Liver (tissue), 9 donors: ENCODE measurements around the gene JPT1. TPM values are rescaled to one million over a fixed set of nuclear protein-coding genes. Genes with fewer than 3 reads are reported as not detected.
A peak's percentile ranks its signal among the peaks of the same experiment; 100 is the strongest.

Source experiments
- DNase-seq: peaks from one replicate; pipeline ENCODE4 v3.0.0-alpha.2; 2017; ENCODE audit warnings: low spot score
- H3K27ac ChIP-seq, 2 donors: one replicate each; pipeline ENCODE4 v1.7.0; 2013; ENCODE audit warnings: inconsistent platforms in 2 of 2, low read length in 2 of 2, control low read depth in 1 of 2, low read depth in 1 of 2, mild to moderate bottlenecking in 1 of 2
- H3K27me3 ChIP-seq, 4 donors: one replicate each; pipeline versions ENCODE4 v1.6.1 to v1.7.0; 2013; ENCODE audit warnings: low read length in 3 of 4, inconsistent platforms in 1 of 4, mild to moderate bottlenecking in 1 of 4, moderate library complexity in 1 of 4; ENCODE audit not compliant: control insufficient read depth in 4 of 4, insufficient read depth in 4 of 4
- H3K36me3 ChIP-seq, 4 donors: one replicate each; pipeline versions ENCODE4 v1.6.1 to v1.7.0; 2013; ENCODE audit warnings: low read length in 3 of 4, mild to moderate bottlenecking in 3 of 4, low read depth in 1 of 4, moderate library complexity in 1 of 4; ENCODE audit not compliant: control insufficient read depth in 4 of 4, insufficient read depth in 3 of 4
- H3K4me1 ChIP-seq, 4 donors: one replicate each; pipeline versions ENCODE4 v1.6.1 to v1.7.0; 2013; ENCODE audit warnings: low read length in 3 of 4, mild to moderate bottlenecking in 3 of 4, moderate library complexity in 1 of 4; ENCODE audit not compliant: control insufficient read depth in 4 of 4, insufficient read depth in 4 of 4
- H3K4me3 ChIP-seq, 3 donors: one replicate each; pipeline versions ENCODE4 v1.6.1 to v1.7.0; 2013; ENCODE audit warnings: low read length in 3 of 3, control low read depth in 1 of 3, low read depth in 1 of 3, mild to moderate bottlenecking in 1 of 3
- H3K9ac ChIP-seq, 2 donors: one replicate each; pipeline ENCODE4 v1.7.0; 2013; ENCODE audit warnings: low read length in 2 of 2, mild to moderate bottlenecking in 2 of 2, moderate library complexity in 2 of 2, control low read depth in 1 of 2, low read depth in 1 of 2
- H3K9me3 ChIP-seq, 4 donors: one replicate each; pipeline versions ENCODE4 v1.6.1 to v1.7.0; 2013; ENCODE audit warnings: low read length in 3 of 4; ENCODE audit not compliant: control insufficient read depth in 4 of 4
- EGR1 ChIP-seq, 2 donors: IDR thresholded peaks; 2 replicates each; pipeline ENCODE4 v1.6.1; 2016 to 2018; ENCODE audit warnings: antibody characterized with exemption in 2 of 2, low read depth in 2 of 2
- FOXA1 ChIP-seq: IDR thresholded peaks from 2 replicates; pipeline ENCODE4 v1.6.1; 2016; ENCODE audit warnings: antibody characterized with exemption
- FOXA2 ChIP-seq: IDR thresholded peaks from 2 replicates; pipeline ENCODE4 v1.6.1; 2016; ENCODE audit warnings: antibody characterized with exemption
- GABPA ChIP-seq, 2 donors: IDR thresholded peaks in 1 of 2; conservative IDR thresholded peaks in 1 of 2; 2 replicates each; pipeline ENCODE4 v1.6.1; 2016; ENCODE audit warnings: antibody characterized with exemption in 2 of 2, mild to moderate bottlenecking in 1 of 2, moderate library complexity in 1 of 2
- HNF4A ChIP-seq, 2 donors: conservative IDR thresholded peaks; 2 replicates each; pipeline ENCODE4 v1.6.1; 2016; ENCODE audit warnings: antibody characterized with exemption in 2 of 2, mild to moderate bottlenecking in 2 of 2
- HNF4G ChIP-seq: IDR thresholded peaks from 2 replicates; pipeline ENCODE4 v1.6.1; 2016; ENCODE audit warnings: antibody characterized with exemption
- JUND ChIP-seq, 2 donors: IDR thresholded peaks; 2 replicates each; pipeline ENCODE4 v1.6.1; 2016; ENCODE audit warnings: antibody characterized with exemption in 2 of 2
- NR2F2 ChIP-seq: IDR thresholded peaks from 2 replicates; pipeline ENCODE4 v1.6.1; 2016; ENCODE audit warnings: antibody characterized with exemption
- RAD21 ChIP-seq, 2 donors: IDR thresholded peaks; 2 replicates each; pipeline ENCODE4 v1.6.1; 2016; ENCODE audit warnings: antibody characterized with exemption in 2 of 2, mild to moderate bottlenecking in 2 of 2
- RXRA ChIP-seq, 2 donors: IDR thresholded peaks; 2 replicates each; pipeline ENCODE4 v1.6.1; 2017 to 2018; ENCODE audit warnings: antibody characterized with exemption in 2 of 2, mild to moderate bottlenecking in 1 of 2
- SP1 ChIP-seq: IDR thresholded peaks from 2 replicates; pipeline ENCODE4 v1.6.1; 2018; ENCODE audit warnings: antibody characterized with exemption, mild to moderate bottlenecking
- TAF1 ChIP-seq: conservative IDR thresholded peaks from 2 replicates; pipeline ENCODE4 v1.6.1; 2016; ENCODE audit warnings: antibody characterized with exemption, mild to moderate bottlenecking
- YY1 ChIP-seq: IDR thresholded peaks from 2 replicates; pipeline ENCODE4 v1.6.1; 2016; ENCODE audit warnings: antibody characterized with exemption, mild to moderate bottlenecking
- WGBS: extraction: QIAGEN DNeasy Blood & Tissue Kit; methylation state at CpG from one replicate; pipeline ENCODE4 v1.1.7; 2013; 5-methylcytosine and 5-hydroxymethylcytosine counted together
- polyA plus RNA-seq, 2 donors: library from polyadenylated mRNA; stranded (reverse) in 1 of 2; unstranded in 1 of 2; fragments of 200-250 nt in 1 of 2; fragments of >200 nt in 1 of 2; fragmentation: Nextera tagmentation in 1 of 2; extraction: Ambion mirVana in 1 of 2; gene quantifications; one replicate each; pipeline versions ENCODE4 v1.2.1 to v1.2.3, GENCODE V29; 2013 to 2015
- total RNA-seq, 2 donors: library from RNA; depleted of rRNA; stranded (reverse); fragments of >200 nt; gene quantifications; one replicate each; pipeline ENCODE4 v1.2.3, GENCODE V29; 2014
- TF ChIP-seq, protein P1 (sequence below): IDR thresholded peaks from 2 replicates; pipeline ENCODE4 v1.6.1; 2016; ENCODE audit warnings: antibody characterized with exemption
- TF ChIP-seq, protein P2 (sequence below): IDR thresholded peaks from 2 replicates; pipeline ENCODE4 v1.6.1; 2016; ENCODE audit warnings: antibody characterized with exemption, mild to moderate bottlenecking
- TF ChIP-seq, protein P3 (sequence below): IDR thresholded peaks from 2 replicates; pipeline ENCODE4 v1.6.1; 2016; ENCODE audit warnings: antibody characterized with exemption
- TF ChIP-seq, protein P4 (sequence below): IDR thresholded peaks from 2 replicates; pipeline ENCODE4 v1.6.1; 2016; ENCODE audit warnings: antibody characterized with exemption
- TF ChIP-seq, protein P5 (sequence below): fragments of 150-350 bp; IDR thresholded peaks from 2 replicates; pipeline ENCODE4 v1.5.1; 2017; ENCODE audit warnings: improper control_type of control experiment, low read depth, low read length; ENCODE audit not compliant: missing input control
- donor health status: healthy.
- donor health status: healthy.
- donor health status: healthy.
- donor health status: healthy.
- donor health status: healthy.

The JPT1 gene
- total and polyA plus RNA-seq, 4 donors: 20.5 to 47.8 (median 43.9) TPM

DNA sequence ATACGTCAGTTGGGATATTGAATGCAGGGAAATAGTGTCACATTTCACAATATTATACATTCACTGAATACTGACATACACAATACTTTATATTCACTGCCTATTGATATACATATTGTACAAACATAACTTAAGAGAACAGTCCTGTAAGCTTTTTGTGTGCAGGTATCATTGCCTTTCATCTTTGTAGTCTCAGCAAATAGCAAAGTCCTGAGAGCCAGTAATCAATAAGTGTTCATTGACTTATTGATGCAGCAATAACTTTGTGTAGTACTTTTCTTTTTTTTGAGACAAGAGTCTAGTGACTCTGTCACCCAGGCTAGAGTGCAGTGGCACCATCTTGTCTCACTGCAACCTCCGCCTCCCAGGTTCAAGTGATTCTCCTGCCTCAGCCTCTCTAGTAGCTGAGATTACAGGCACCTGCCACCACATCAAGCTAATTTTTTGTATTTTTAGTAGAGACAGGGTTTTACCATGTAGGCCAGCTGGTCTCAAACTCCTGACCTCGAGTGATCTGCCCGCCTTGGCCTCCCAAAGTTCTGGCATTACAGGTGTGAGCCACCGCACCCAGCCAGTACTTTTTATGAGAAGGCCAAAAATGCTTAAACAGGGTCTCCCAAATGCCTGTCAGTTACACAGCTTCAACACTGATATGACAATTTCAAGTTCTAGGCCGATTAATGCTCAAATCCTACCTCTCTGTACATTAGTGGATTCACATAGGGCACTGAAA, 45.7 kb upstream of the JPT1 start:
- no peak overlapping the region for H3K9ac ChIP-seq
- no peak overlapping the region for H3K27ac ChIP-seq
- no peak for DNase-seq
- TF ChIP-seq HNF4A (conservative IDR thresholded peaks at IDR 0.05): peak in 1 of 2 donors; percentile 77
- TF ChIP-seq YY1: no peak
- no peak for TF ChIP-seq SP1
- peak in 1 of 2 donors; percentile 12 for TF ChIP-seq RAD21 (IDR thresholded peaks at IDR 0.05)
- TF ChIP-seq, protein P1, sequence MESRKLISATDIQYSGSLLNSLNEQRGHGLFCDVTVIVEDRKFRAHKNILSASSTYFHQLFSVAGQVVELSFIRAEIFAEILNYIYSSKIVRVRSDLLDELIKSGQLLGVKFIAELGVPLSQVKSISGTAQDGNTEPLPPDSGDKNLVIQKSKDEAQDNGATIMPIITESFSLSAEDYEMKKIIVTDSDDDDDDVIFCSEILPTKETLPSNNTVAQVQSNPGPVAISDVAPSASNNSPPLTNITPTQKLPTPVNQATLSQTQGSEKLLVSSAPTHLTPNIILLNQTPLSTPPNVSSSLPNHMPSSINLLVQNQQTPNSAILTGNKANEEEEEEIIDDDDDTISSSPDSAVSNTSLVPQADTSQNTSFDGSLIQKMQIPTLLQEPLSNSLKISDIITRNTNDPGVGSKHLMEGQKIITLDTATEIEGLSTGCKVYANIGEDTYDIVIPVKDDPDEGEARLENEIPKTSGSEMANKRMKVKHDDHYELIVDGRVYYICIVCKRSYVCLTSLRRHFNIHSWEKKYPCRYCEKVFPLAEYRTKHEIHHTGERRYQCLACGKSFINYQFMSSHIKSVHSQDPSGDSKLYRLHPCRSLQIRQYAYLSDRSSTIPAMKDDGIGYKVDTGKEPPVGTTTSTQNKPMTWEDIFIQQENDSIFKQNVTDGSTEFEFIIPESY: no peak
- no peak for TF ChIP-seq FOXA2
- TF ChIP-seq, protein P2, sequence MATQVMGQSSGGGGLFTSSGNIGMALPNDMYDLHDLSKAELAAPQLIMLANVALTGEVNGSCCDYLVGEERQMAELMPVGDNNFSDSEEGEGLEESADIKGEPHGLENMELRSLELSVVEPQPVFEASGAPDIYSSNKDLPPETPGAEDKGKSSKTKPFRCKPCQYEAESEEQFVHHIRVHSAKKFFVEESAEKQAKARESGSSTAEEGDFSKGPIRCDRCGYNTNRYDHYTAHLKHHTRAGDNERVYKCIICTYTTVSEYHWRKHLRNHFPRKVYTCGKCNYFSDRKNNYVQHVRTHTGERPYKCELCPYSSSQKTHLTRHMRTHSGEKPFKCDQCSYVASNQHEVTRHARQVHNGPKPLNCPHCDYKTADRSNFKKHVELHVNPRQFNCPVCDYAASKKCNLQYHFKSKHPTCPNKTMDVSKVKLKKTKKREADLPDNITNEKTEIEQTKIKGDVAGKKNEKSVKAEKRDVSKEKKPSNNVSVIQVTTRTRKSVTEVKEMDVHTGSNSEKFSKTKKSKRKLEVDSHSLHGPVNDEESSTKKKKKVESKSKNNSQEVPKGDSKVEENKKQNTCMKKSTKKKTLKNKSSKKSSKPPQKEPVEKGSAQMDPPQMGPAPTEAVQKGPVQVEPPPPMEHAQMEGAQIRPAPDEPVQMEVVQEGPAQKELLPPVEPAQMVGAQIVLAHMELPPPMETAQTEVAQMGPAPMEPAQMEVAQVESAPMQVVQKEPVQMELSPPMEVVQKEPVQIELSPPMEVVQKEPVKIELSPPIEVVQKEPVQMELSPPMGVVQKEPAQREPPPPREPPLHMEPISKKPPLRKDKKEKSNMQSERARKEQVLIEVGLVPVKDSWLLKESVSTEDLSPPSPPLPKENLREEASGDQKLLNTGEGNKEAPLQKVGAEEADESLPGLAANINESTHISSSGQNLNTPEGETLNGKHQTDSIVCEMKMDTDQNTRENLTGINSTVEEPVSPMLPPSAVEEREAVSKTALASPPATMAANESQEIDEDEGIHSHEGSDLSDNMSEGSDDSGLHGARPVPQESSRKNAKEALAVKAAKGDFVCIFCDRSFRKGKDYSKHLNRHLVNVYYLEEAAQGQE: no peak
- TF ChIP-seq, protein P3, sequence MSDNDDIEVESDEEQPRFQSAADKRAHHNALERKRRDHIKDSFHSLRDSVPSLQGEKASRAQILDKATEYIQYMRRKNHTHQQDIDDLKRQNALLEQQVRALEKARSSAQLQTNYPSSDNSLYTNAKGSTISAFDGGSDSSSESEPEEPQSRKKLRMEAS: no peak
- TF ChIP-seq HNF4G: no peak
- TF ChIP-seq, protein P4, sequence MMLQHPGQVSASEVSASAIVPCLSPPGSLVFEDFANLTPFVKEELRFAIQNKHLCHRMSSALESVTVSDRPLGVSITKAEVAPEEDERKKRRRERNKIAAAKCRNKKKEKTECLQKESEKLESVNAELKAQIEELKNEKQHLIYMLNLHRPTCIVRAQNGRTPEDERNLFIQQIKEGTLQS: no peak
- TF ChIP-seq RXRA (IDR thresholded peaks at IDR 0.05): peak in 1 of 2 donors; percentile 19
- TF ChIP-seq GABPA (IDR thresholded peaks at IDR 0.05 in 1 of 2, conservative IDR thresholded peaks at IDR 0.05 in 1 of 2): no peak
- TF ChIP-seq NR2F2: no peak
- TF ChIP-seq, protein P5, sequence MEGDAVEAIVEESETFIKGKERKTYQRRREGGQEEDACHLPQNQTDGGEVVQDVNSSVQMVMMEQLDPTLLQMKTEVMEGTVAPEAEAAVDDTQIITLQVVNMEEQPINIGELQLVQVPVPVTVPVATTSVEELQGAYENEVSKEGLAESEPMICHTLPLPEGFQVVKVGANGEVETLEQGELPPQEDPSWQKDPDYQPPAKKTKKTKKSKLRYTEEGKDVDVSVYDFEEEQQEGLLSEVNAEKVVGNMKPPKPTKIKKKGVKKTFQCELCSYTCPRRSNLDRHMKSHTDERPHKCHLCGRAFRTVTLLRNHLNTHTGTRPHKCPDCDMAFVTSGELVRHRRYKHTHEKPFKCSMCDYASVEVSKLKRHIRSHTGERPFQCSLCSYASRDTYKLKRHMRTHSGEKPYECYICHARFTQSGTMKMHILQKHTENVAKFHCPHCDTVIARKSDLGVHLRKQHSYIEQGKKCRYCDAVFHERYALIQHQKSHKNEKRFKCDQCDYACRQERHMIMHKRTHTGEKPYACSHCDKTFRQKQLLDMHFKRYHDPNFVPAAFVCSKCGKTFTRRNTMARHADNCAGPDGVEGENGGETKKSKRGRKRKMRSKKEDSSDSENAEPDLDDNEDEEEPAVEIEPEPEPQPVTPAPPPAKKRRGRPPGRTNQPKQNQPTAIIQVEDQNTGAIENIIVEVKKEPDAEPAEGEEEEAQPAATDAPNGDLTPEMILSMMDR: no peak
- TF ChIP-seq EGR1 (IDR thresholded peaks at IDR 0.05; ENCODE audit: low read depth in 2 of 2): no peak
- no peak for TF ChIP-seq JUND (IDR thresholded peaks at IDR 0.05)
- TF ChIP-seq FOXA1: no peak
- TF ChIP-seq TAF1: no peak
- H3K4me1 ChIP-seq: peaks cover 0 to 7% (median 4%) of the 10 kb centered on the region in 4 donors
- no peaks in the 10 kb centered on the region for H3K9me3 ChIP-seq
- H3K27me3 ChIP-seq: no peaks in the 10 kb centered on the region
- 94% methylated on average over 6 of the region's 6 CpGs for WGBS
- H3K4me3 ChIP-seq: no peak overlapping the region
- H3K36me3 ChIP-seq: no peaks in the 10 kb centered on the region
